ENCODE measurements around the gene RNF111. TPM values are rescaled to one million over a fixed set of nuclear protein-coding genes. Genes with fewer than 3 reads are reported as not detected.

Gene RNF111
- total RNA-seq, 1 donor from 2014 or later, result 20.3 TPM

DNA sequence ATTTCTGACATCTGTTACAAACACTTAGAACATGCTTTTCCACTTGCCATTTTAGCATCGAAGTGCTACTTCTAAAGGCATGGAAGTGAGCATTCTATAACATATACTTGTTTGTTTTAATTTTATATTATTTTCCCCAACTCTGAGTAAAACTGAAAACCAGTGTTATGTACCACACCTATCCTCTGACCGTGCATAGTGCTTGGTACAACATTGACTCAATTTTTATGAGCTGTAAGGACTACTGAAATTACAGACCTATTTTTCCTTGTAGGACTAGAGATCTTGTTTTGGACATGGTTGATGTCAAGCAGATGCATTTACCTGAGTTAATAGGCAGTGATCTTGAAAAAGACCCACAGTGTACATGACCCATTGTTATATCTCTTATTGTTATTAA is 66.0 kb downstream of the RNF111 start:
- no peaks in the 10 kb centered on the region for H3K27me3 ChIP-seq (ENCODE audit: low read depth)
- H3K36me3 ChIP-seq, result peaks cover 53% of the 10 kb centered on the region
- TF ChIP-seq, protein P1, sequence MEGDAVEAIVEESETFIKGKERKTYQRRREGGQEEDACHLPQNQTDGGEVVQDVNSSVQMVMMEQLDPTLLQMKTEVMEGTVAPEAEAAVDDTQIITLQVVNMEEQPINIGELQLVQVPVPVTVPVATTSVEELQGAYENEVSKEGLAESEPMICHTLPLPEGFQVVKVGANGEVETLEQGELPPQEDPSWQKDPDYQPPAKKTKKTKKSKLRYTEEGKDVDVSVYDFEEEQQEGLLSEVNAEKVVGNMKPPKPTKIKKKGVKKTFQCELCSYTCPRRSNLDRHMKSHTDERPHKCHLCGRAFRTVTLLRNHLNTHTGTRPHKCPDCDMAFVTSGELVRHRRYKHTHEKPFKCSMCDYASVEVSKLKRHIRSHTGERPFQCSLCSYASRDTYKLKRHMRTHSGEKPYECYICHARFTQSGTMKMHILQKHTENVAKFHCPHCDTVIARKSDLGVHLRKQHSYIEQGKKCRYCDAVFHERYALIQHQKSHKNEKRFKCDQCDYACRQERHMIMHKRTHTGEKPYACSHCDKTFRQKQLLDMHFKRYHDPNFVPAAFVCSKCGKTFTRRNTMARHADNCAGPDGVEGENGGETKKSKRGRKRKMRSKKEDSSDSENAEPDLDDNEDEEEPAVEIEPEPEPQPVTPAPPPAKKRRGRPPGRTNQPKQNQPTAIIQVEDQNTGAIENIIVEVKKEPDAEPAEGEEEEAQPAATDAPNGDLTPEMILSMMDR (IDR thresholded peaks at IDR 0.05; ENCODE audit: borderline replicate concordance), result no peak
- intact Hi-C loops (cut with micrococcal nuclease), result no loop called here
- no peaks in the 10 kb centered on the region for H3K4me1 ChIP-seq
- H3K27ac ChIP-seq (replicated peaks), result no peak overlapping the region
- H3K9me3 ChIP-seq (replicated peaks), result no peaks in the 10 kb centered on the region
- no peak for DNase-seq
- no peak overlapping the region for H3K4me3 ChIP-seq

DNA sequence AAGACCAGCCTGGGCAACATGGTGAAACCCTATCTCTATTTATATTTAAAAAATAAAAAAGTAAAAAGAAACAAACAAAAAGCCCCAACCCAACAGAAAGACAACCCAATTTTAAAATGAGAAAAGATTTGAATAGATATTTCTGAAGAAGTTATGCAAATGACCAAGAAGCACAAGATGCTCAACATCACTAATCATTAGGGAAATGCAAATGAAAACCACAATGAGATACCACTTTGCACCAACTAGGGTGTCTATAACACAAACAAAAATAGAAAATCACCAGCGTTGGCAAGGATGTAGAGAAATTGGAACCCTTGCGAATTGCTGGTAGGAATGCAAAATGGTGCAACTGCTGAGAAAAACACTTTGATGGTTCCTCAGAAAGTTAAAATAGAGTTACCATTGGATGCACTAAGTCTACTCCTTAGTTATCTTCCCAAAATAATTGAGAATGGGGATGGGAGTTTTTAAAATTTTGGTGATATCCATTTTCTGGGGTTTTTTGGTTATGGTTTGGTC is 71.7 kb downstream of the RNF111 start:
- no peak overlapping the region for H3K27ac ChIP-seq (replicated peaks)
- peaks cover 82% of the 10 kb centered on the region for H3K36me3 ChIP-seq
- no peak overlapping the region for H3K4me3 ChIP-seq
- H3K27me3 ChIP-seq (ENCODE audit: low read depth), result no peaks in the 10 kb centered on the region
- intact Hi-C loops (cut with micrococcal nuclease), result no loop called here
- peaks cover 12% of the 10 kb centered on the region for H3K4me1 ChIP-seq
- TF ChIP-seq, protein P1 (IDR thresholded peaks at IDR 0.05; ENCODE audit: borderline replicate concordance), result no peak
- DNase-seq, result no peak
- H3K9me3 ChIP-seq (replicated peaks), result no peaks in the 10 kb centered on the region

DNA sequence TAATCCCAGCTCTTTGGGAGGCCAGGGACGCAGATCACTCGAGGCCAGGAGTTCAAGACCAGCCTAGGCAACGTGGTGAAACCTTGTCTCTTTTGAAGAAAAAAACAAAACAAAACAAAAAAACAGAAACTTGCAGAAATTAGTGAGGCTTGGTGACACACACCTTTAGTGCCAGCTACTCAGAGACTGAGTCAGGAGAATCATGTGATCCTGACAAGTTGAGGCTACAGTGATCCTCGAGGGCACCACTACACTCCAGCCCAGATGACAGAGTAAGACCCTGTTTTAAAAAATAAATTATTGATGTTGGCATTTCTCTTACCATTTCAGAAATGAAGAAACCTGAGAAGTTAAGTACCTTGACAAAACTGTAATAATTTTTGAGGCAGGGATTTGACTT is 72.9 kb downstream of the RNF111 start:
- Histone ChIP-seq H3K36me3 (peaks cover 80% of the 10 kb centered on the region), H3K4me3 (no peak overlapping the region), H3K9me3 (replicated peaks) (no peaks in the 10 kb centered on the region), H3K4me1 (peaks cover 12% of the 10 kb centered on the region), H3K27me3 (ENCODE audit: low read depth) (no peaks in the 10 kb centered on the region), H3K27ac (replicated peaks) (no peak overlapping the region)
- TF ChIP-seq, protein P1 (IDR thresholded peaks at IDR 0.05; ENCODE audit: borderline replicate concordance), result no peak
- DNase-seq, result no peak
- intact Hi-C loops (cut with micrococcal nuclease), result no loop called here

DNA sequence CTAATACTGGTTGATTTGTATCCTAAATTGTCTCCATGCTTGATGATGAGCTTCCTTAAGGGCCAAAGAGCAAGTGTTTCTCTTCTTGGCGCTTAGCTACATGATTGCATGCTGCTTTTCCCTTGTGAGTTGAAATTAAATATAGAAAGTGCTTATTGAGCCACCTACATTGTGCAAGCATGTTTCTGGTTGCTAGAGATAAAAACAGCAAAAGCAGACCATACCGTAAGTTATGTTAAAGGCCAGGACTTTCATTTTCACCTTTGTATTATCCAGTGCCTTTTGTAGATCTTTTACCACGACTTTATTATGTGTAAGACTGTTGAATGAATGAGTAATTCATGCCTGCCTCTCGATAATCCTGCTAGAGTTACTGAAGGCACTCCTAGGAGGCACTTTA is 75.6 kb downstream of the RNF111 start:
- H3K4me1 ChIP-seq, result peaks cover 12% of the 10 kb centered on the region
- peaks cover 88% of the 10 kb centered on the region for H3K36me3 ChIP-seq
- no peak overlapping the region for H3K4me3 ChIP-seq
- TF ChIP-seq, protein P1 (IDR thresholded peaks at IDR 0.05; ENCODE audit: borderline replicate concordance), result no peak
- no peaks in the 10 kb centered on the region for H3K9me3 ChIP-seq (replicated peaks)
- no peak overlapping the region for H3K27ac ChIP-seq (replicated peaks)
- no peaks in the 10 kb centered on the region for H3K27me3 ChIP-seq (ENCODE audit: low read depth)
- intact Hi-C loops (cut with micrococcal nuclease), result no loop called here
- no peak for DNase-seq

DNA sequence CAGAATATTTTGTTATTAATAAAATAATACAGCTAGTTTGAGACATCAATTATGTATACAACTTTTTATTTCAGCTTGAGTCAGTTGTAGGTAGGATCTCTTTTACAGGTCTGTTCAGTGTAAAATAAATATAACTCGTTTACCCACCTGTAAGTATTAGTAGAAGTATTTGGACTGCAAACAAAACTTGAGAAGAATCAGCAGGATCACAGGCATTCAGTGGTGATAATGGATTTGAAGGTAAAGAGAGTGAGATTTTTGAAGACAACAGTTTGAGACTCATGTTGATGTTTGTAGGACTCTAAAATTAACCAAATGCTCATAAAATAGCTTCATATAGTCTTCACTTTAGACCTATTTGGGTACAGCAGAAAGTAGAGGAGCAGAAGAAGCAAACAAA is 82.0 kb downstream of the RNF111 start:
- no peak overlapping the region for H3K27ac ChIP-seq (replicated peaks)
- peaks cover 78% of the 10 kb centered on the region for H3K36me3 ChIP-seq
- H3K4me1 ChIP-seq, result no peaks in the 10 kb centered on the region
- H3K9me3 ChIP-seq (replicated peaks), result peaks cover 8% of the 10 kb centered on the region
- H3K27me3 ChIP-seq (ENCODE audit: low read depth), result no peaks in the 10 kb centered on the region
- DNase-seq, result no peak
- intact Hi-C loops (cut with micrococcal nuclease), result no loop called here
- H3K4me3 ChIP-seq, result no peak overlapping the region
- TF ChIP-seq, protein P1 (IDR thresholded peaks at IDR 0.05; ENCODE audit: borderline replicate concordance), result no peak

Measured in left ventricle myocardium inferior (tissue), 1 donor.